Endothelial cell (in vitro differentiated cells): ENCODE results near the gene MFSD2A. TPM values are rescaled to one million over a fixed set of nuclear protein-coding genes. Genes with fewer than 3 reads are reported as not detected.

Experiments
- DNase-seq: peaks from one replicate; pipeline ENCODE4 v3.0.0; 2021; ENCODE audit warnings: low spot score
- H3K27ac Mint-ChIP-seq: one replicate; pipeline ENCODE4 v1.8.0; 2021; ENCODE audit warnings: mixed read lengths, inconsistent platforms; ENCODE audit not compliant: unreplicated experiment
- H3K27me3 Mint-ChIP-seq: one replicate; pipeline ENCODE4 v1.8.0; 2021; ENCODE audit warnings: mild to moderate bottlenecking, moderate library complexity, mixed read lengths, inconsistent platforms; ENCODE audit not compliant: unreplicated experiment
- H3K36me3 Mint-ChIP-seq: one replicate; pipeline ENCODE4 v1.8.0; 2021; ENCODE audit warnings: mild to moderate bottlenecking, low read depth, mixed read lengths, inconsistent platforms; ENCODE audit not compliant: unreplicated experiment
- H3K4me1 Mint-ChIP-seq: one replicate; pipeline ENCODE4 v1.8.0; 2021; ENCODE audit warnings: mild to moderate bottlenecking, mixed read lengths, inconsistent platforms; ENCODE audit not compliant: unreplicated experiment
- H3K4me3 Mint-ChIP-seq: one replicate; pipeline ENCODE4 v1.8.0; 2021; ENCODE audit warnings: mild to moderate bottlenecking, mixed read lengths, inconsistent platforms; ENCODE audit not compliant: unreplicated experiment
- H3K9me3 Mint-ChIP-seq: one replicate; pipeline ENCODE4 v1.8.0; 2021; ENCODE audit warnings: mixed read lengths, inconsistent platforms; ENCODE audit not compliant: unreplicated experiment
- CTCF ChIP-seq: fragments of 200-600 bp; sonication (generic); IDR thresholded peaks from one replicate; pipeline ENCODE4 v1.5.0; 2021; ENCODE audit warnings: antibody characterized with exemption; ENCODE audit not compliant: unreplicated experiment
- total RNA-seq: library from RNA; stranded (reverse); fragmentation: NEBNext Ultra II Directional; extraction: Animal tissue kit (Norgen Biotek cat#: 25700); gene quantifications from one replicate; pipeline ENCODE4 v1.2.1, GENCODE V29; 2021; ENCODE audit not compliant: unreplicated experiment

The MFSD2A gene
- total RNA-seq, 1 donor from 2014 or later = 1.6 TPM

- DNase-seq = no peak
Observed at GRCh38 chr1:39940253-39940652, 14.7 kb upstream of the MFSD2A start.

GRCh38 chr1:39940980-39941871, 13.7 kb upstream of the MFSD2A start:
- H3K9me3 Mint-ChIP-seq = no peaks in the 10 kb centered on the region
- H3K27ac Mint-ChIP-seq = no peak overlapping the region
- H3K36me3 Mint-ChIP-seq = no peaks in the 10 kb centered on the region
- no peak for TF ChIP-seq CTCF
- H3K4me3 Mint-ChIP-seq = no peak overlapping the region
- H3K4me1 Mint-ChIP-seq = peaks cover 6% of the 10 kb centered on the region
- peaks cover 5% of the 10 kb centered on the region for H3K27me3 Mint-ChIP-seq
- no peak for DNase-seq

More at GRCh38 chr1:39940253-39940652, 14.7 kb upstream of the MFSD2A start:
- Mint-ChIP-seq H3K4me3 (no peak overlapping the region), H3K27ac (no peak overlapping the region), H3K9me3 (no peaks in the 10 kb centered on the region), H3K36me3 (no peaks in the 10 kb centered on the region), H3K27me3 (peaks cover 2% of the 10 kb centered on the region), H3K4me1 (peaks cover 6% of the 10 kb centered on the region)
- no peak for TF ChIP-seq CTCF

DNA sequence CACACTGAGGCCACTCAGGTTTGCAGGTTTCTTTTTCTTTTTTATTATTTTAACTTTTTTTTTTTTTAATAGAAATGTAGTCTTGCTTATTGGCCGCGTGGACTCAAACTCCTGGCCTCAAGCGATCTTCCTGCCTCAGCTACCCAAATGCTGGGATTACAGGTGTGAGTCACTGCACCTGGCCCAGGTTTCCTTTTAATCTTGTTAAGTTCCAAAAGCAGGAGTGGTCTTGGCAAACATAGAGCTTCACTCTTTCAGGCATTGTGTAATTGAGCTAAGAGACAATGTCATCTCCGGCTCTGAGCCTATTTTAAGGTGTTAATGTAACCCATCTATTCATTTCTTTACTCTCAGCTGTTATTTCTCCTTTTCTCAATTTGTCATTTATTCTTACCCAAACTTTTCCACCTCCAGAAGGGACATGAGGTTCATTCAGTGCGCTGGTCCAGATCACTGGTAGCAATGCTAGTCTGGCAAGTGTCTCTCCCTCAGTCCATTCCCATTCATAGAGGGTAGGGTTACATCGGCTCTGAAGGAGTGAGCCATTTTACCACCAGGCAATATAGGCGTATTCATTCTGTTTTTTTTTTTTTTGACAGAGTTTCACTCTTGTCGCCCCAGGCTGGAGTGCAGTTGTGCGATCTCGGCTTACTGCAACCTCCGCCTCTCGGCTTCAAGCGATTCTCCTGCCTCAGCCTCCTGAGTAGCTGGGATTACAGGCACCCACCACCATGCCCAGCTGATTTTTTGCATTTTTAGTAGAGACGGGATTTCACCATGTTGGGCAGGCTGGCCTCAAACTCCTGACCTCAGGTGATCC, 11.3 kb upstream of the MFSD2A start:
- no peak for DNase-seq
- H3K27ac Mint-ChIP-seq = no peak overlapping the region
- no peak for TF ChIP-seq CTCF
- peaks cover 5% of the 10 kb centered on the region for H3K27me3 Mint-ChIP-seq
- no peaks in the 10 kb centered on the region for H3K36me3 Mint-ChIP-seq
- H3K4me3 Mint-ChIP-seq = no peak overlapping the region
- H3K9me3 Mint-ChIP-seq = no peaks in the 10 kb centered on the region
- no peaks in the 10 kb centered on the region for H3K4me1 Mint-ChIP-seq

DNA sequence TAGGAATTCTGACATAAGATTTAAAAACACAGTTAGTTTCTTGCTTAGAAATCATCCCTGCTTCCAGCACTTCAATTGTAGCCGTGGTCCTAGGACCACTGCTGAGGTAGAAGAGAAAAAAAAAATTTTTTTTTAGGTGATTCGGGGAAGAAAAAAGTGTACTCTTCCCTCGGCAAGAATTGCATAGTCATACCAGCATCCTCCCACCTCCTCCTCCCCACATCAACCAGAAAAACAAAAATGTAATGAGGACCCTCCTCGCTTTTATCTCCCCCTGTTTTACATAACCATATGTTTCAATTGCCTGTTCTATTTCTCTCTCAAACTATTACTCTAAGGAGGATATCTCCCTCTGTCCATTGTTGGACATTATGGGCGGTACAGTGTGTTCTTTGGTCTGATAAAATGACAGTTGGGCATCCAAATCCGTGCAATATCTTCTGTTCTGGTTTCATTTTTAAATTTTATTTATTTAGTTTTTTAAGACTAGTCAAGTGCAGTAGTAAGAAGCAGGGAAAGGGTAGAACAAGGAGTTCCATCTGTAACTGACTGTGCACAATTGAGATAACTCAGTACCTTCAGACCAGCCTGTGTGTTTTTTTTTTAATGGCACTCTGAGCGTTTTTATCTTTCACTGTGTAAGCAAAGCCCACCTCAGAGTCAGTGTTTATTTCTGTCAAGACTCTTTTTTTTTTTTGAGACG, 10.4 kb upstream of the MFSD2A start:
- H3K4me1 Mint-ChIP-seq = no peaks in the 10 kb centered on the region
- no peak overlapping the region for H3K4me3 Mint-ChIP-seq
- DNase-seq = no peak
- H3K27me3 Mint-ChIP-seq = peaks cover 5% of the 10 kb centered on the region
- H3K27ac Mint-ChIP-seq = no peak overlapping the region
- H3K36me3 Mint-ChIP-seq = no peaks in the 10 kb centered on the region
- no peak for TF ChIP-seq CTCF
- H3K9me3 Mint-ChIP-seq = no peaks in the 10 kb centered on the region
